Glutamatergic neuron (in vitro differentiated cells): ENCODE results near the gene SPRR5. TPM values are rescaled to one million over a fixed set of nuclear protein-coding genes. Genes with fewer than 3 reads are reported as not detected.

Experiments used
- DNase-seq: peaks from one replicate; pipeline ENCODE4 v3.0.0; 2022
- H3K27ac Mint-ChIP-seq: one replicate; pipeline ENCODE4 v1.8.0; 2020; ENCODE audit warnings: mild to moderate bottlenecking, mixed read lengths, inconsistent platforms; ENCODE audit not compliant: unreplicated experiment
- H3K27me3 Mint-ChIP-seq: one replicate; pipeline ENCODE4 v1.8.0; 2020; ENCODE audit warnings: mild to moderate bottlenecking, moderate library complexity, mixed read lengths, inconsistent platforms; ENCODE audit not compliant: unreplicated experiment
- H3K36me3 Mint-ChIP-seq: one replicate; pipeline ENCODE4 v1.8.0; 2020; ENCODE audit warnings: mild to moderate bottlenecking, mixed read lengths, inconsistent platforms; ENCODE audit not compliant: unreplicated experiment
- H3K4me1 Mint-ChIP-seq: one replicate; pipeline ENCODE4 v1.8.0; 2020; ENCODE audit warnings: mild to moderate bottlenecking, low read depth, mixed read lengths, inconsistent platforms; ENCODE audit not compliant: unreplicated experiment
- H3K4me3 Mint-ChIP-seq: one replicate; pipeline ENCODE4 v1.8.0; 2020; ENCODE audit warnings: mild to moderate bottlenecking, mixed read lengths, inconsistent platforms; ENCODE audit not compliant: unreplicated experiment
- H3K9me3 Mint-ChIP-seq: one replicate; pipeline ENCODE4 v1.8.0; 2020; ENCODE audit warnings: mild to moderate bottlenecking, moderate library complexity, mixed read lengths, inconsistent platforms; ENCODE audit not compliant: unreplicated experiment
- CTCF ChIP-seq: fragments of 200-600 bp; sonication (generic); IDR thresholded peaks from one replicate; pipeline ENCODE4 v1.5.0; 2021; ENCODE audit not compliant: partially characterized antibody, unreplicated experiment
- total RNA-seq: library from RNA; stranded (reverse); fragmentation: NEBNext Ultra II Directional; extraction: Animal tissue kit (Norgen Biotek cat#: 25700); gene quantifications from one replicate; pipeline ENCODE4 v1.2.1, GENCODE V29; 2021; ENCODE audit not compliant: unreplicated experiment

Gene SPRR5
- total RNA-seq, 1 donor from 2014 or later: not detected

GRCh38 chr1:152904688-152905440 is 42.1 kb upstream of the SPRR5 start:
- Mint-ChIP-seq H3K9me3 (peaks cover 2% of the 10 kb centered on the region), H3K4me3 (no peak overlapping the region), H3K27ac (no peak overlapping the region), H3K27me3 (peaks cover 8% of the 10 kb centered on the region), H3K36me3 (peaks cover 2% of the 10 kb centered on the region), H3K4me1 (no peaks in the 10 kb centered on the region)
- DNase-seq: no peak
- TF ChIP-seq CTCF: no peak

- peaks cover 8% of the 10 kb centered on the region for H3K27me3 Mint-ChIP-seq
- H3K36me3 Mint-ChIP-seq: peaks cover 4% of the 10 kb centered on the region
- no peak overlapping the region for H3K4me3 Mint-ChIP-seq
- H3K9me3 Mint-ChIP-seq: peaks cover 4% of the 10 kb centered on the region
- no peak for TF ChIP-seq CTCF
- no peak for DNase-seq
- no peak overlapping the region for H3K27ac Mint-ChIP-seq
- H3K4me1 Mint-ChIP-seq: no peaks in the 10 kb centered on the region
Measured at GRCh38 chr1:152906023-152906565, 40.9 kb upstream of the SPRR5 start.

- H3K27ac Mint-ChIP-seq: no peak within 1 kb of the TSS
- H3K9me3 Mint-ChIP-seq: peaks cover 9% of the 10 kb centered on the region
- H3K36me3 Mint-ChIP-seq: peaks cover 4% of the 10 kb centered on the region
- H3K27me3 Mint-ChIP-seq: peaks cover 10% of the 10 kb centered on the region
- no peaks in the 10 kb centered on the region for H3K4me1 Mint-ChIP-seq
- no peak for DNase-seq
- no peak for TF ChIP-seq CTCF
- H3K4me3 Mint-ChIP-seq: no peak within 1 kb of the TSS
Measured at GRCh38 chr1:152907686-152908601, 39.1 kb upstream of the SPRR5 start, which contains the start of gene IVL. IVL (plus strand) TSS chr1:152908546; CDS start chr1:152909798, 1,252 bp downstream.

- no peak overlapping the region for H3K4me3 Mint-ChIP-seq
- peaks cover 10% of the 10 kb centered on the region for H3K27me3 Mint-ChIP-seq
- H3K9me3 Mint-ChIP-seq: peaks cover 9% of the 10 kb centered on the region
- no peak overlapping the region for H3K27ac Mint-ChIP-seq
- no peak for DNase-seq
- TF ChIP-seq CTCF: no peak
- no peaks in the 10 kb centered on the region for H3K4me1 Mint-ChIP-seq
- H3K36me3 Mint-ChIP-seq: peaks cover 4% of the 10 kb centered on the region
Measured at GRCh38 chr1:152909206-152909605, 37.8 kb upstream of the SPRR5 start.
